OCI-LY1 (cell line): Measurements from ENCODE around the gene TUBB3.
"Not testable (repeated sequence)": the region's sequence is repeated elsewhere in the genome, so short reads cannot be mapped to it uniquely, and the experiment has no call there.

Experiments
- H2AFZ ChIP-seq: fragments of 200-600 bp; sonication (generic), shearing (Covaris generic); 2 replicates; pipeline ENCODE4 v1.6.0; 2014; ENCODE audit warnings: antibody characterized with exemption, mild to moderate bottlenecking, low read length
- H3F3A ChIP-seq: fragments of 200-600 bp; sonication (generic), shearing (Covaris generic); 2 replicates; pipeline ENCODE4 v1.6.0; 2014; ENCODE audit warnings: mild to moderate bottlenecking, antibody characterized with exemption, low read length, moderate library complexity; ENCODE audit not compliant: insufficient read depth
- H3K27ac ChIP-seq: fragments of 200-600 bp; sonication (generic); 2 replicates; pipeline ENCODE4 v1.5.1; 2014; ENCODE audit warnings: low read length, mixed run types, mild to moderate bottlenecking, low read depth; ENCODE audit not compliant: poor library complexity, severe bottlenecking
- H3K27me3 ChIP-seq: fragments of 200-600 bp; sonication (generic); 2 replicates; pipeline ENCODE4 v1.6.0; 2014; ENCODE audit warnings: antibody characterized with exemption, mild to moderate bottlenecking, low read length, moderate library complexity; ENCODE audit not compliant: insufficient read depth
- H3K36me3 ChIP-seq: fragments of 200-600 bp; sonication (generic); 2 replicates; pipeline ENCODE4 v1.6.1; 2014; ENCODE audit warnings: mild to moderate bottlenecking, antibody characterized with exemption, low read length, moderate library complexity, mixed read lengths; ENCODE audit not compliant: insufficient read depth
- H3K4me1 ChIP-seq: fragments of 200-600 bp; sonication (generic); 2 replicates; pipeline ENCODE4 v1.5.1; 2014; ENCODE audit warnings: mild to moderate bottlenecking, low read length, moderate library complexity; ENCODE audit not compliant: insufficient read depth, severe bottlenecking
- H3K4me2 ChIP-seq: fragments of 200-600 bp; sonication (generic), shearing (Covaris generic); 2 replicates; pipeline ENCODE4 v1.6.1; 2014; ENCODE audit warnings: low read length
- H3K4me3 ChIP-seq: fragments of 200-600 bp; sonication (generic); 2 replicates; pipeline ENCODE4 v1.5.1; 2014; ENCODE audit warnings: low read length, low read depth, mild to moderate bottlenecking, mixed read lengths; ENCODE audit not compliant: poor library complexity, severe bottlenecking
- H3K79me2 ChIP-seq: fragments of 200-600 bp; shearing (Covaris generic); 2 replicates; pipeline ENCODE4 v1.6.1; 2016; ENCODE audit warnings: mixed run types, low read length, mixed read lengths; ENCODE audit not compliant: insufficient read depth
- H3K9ac ChIP-seq: fragments of 200-600 bp; sonication (generic), shearing (Covaris generic); 2 replicates; pipeline ENCODE4 v1.6.1; 2014; ENCODE audit warnings: mild to moderate bottlenecking, low read length, mixed read lengths
- H3K9me2 ChIP-seq: fragments of 200-600 bp; sonication (generic), shearing (Covaris generic); 2 replicates; pipeline ENCODE4 v1.6.1; 2014; ENCODE audit warnings: low read depth, mild to moderate bottlenecking, low read length, mixed read lengths
- H3K9me3 ChIP-seq: fragments of 200-600 bp; shearing (Covaris generic); 2 replicates; pipeline ENCODE4 v1.6.1; 2014; ENCODE audit warnings: low read length, mixed read lengths
- H4K20me1 ChIP-seq: fragments of 200-600 bp; sonication (generic), shearing (Covaris generic); 2 replicates; pipeline ENCODE4 v1.6.0; 2016; ENCODE audit warnings: mild to moderate bottlenecking, low read length; ENCODE audit not compliant: insufficient read depth
- CTCF ChIP-seq: fragments of 200-600 bp; sonication (generic), shearing (Covaris generic); IDR thresholded peaks from 2 replicates; pipeline ENCODE4 v1.5.1; 2017; ENCODE audit warnings: mild to moderate bottlenecking, antibody characterized with exemption, low read length, moderate library complexity, mixed read lengths
- EZH2 ChIP-seq: fragments of 200-600 bp; sonication (generic), shearing (Covaris generic); IDR thresholded peaks from 2 replicates; pipeline ENCODE4 v1.8.0; 2017; ENCODE audit warnings: borderline replicate concordance, mixed run types, mild to moderate bottlenecking, antibody characterized with exemption, low read length, moderate library complexity, mixed read lengths

TUBB3 gene

GRCh38 chr16:89931964-89932363, 8.8 kb downstream of the TUBB3 start:
- TF ChIP-seq CTCF (no peak), EZH2 (no peak)
- Histone ChIP-seq H3K4me2 (no peak overlapping the region), H3K9me2 (no peaks in the 10 kb centered on the region)

GRCh38 chr16:89934019-89934418, 10.9 kb downstream of the TUBB3 start:
- not testable (repeated sequence) for H4K20me1 ChIP-seq, H3K9ac ChIP-seq, H2AFZ ChIP-seq, H3K9me3 ChIP-seq, H3K4me1 ChIP-seq, H3K36me3 ChIP-seq, H3K27ac ChIP-seq, H3K27me3 ChIP-seq, H3K79me2 ChIP-seq, H3K4me3 ChIP-seq, H3K9me2 ChIP-seq, H3F3A ChIP-seq, H3K4me2 ChIP-seq

More at GRCh38 chr16:89931964-89932363, 8.8 kb downstream of the TUBB3 start:
- H3K9me3 ChIP-seq: no peaks in the 10 kb centered on the region
- H2AFZ ChIP-seq: no peak overlapping the region
- peaks cover 6% of the 10 kb centered on the region; the same call in 1 of the 2 replicates for H3K36me3 ChIP-seq
- H3K9ac ChIP-seq: no peak overlapping the region
- H3K4me3 ChIP-seq: no peak overlapping the region
- H3K27ac ChIP-seq: no peak overlapping the region
- H3K27me3 ChIP-seq: no peaks in the 10 kb centered on the region
- H4K20me1 ChIP-seq: no peaks in the 10 kb centered on the region
- H3F3A ChIP-seq: no peaks in the 10 kb centered on the region
- no peaks in the 10 kb centered on the region for H3K79me2 ChIP-seq
- no peaks in the 10 kb centered on the region for H3K4me1 ChIP-seq

GRCh38 chr16:89934611-89935553, 11.7 kb downstream of the TUBB3 start:
- Histone ChIP-seq H3K9ac (no peak overlapping the region), H4K20me1 (no peaks in the 10 kb centered on the region), H3K79me2 (no peaks in the 10 kb centered on the region), H3K9me2 (no peaks in the 10 kb centered on the region), H3K27ac (no peak overlapping the region), H3F3A (no peaks in the 10 kb centered on the region), H3K4me2 (no peak overlapping the region), H3K36me3 (peaks cover 6% of the 10 kb centered on the region; the same call in 1 of the 2 replicates), H3K27me3 (no peaks in the 10 kb centered on the region), H3K4me3 (no peak overlapping the region), H3K9me3 (no peaks in the 10 kb centered on the region), H2AFZ (no peak overlapping the region), H3K4me1 (no peaks in the 10 kb centered on the region)
- TF ChIP-seq EZH2: no peak
- TF ChIP-seq CTCF: no peak

GRCh38 chr16:89935620-89936019, 12.5 kb downstream of the TUBB3 start:
- not testable (repeated sequence) for H3K9me3 ChIP-seq, H3K4me1 ChIP-seq, H3K9ac ChIP-seq, H3K27ac ChIP-seq, H3K27me3 ChIP-seq, H3F3A ChIP-seq, H4K20me1 ChIP-seq, H2AFZ ChIP-seq, H3K36me3 ChIP-seq, H3K4me3 ChIP-seq, H3K9me2 ChIP-seq, H3K4me2 ChIP-seq, H3K79me2 ChIP-seq
